Non-pigmented ciliary epithelial cell (primary cell): ENCODE measurements around the gene CYB561.

Source experiments
- DNase-seq: peaks from one replicate; pipeline ENCODE4 v3.0.0-alpha.2; 2010; ENCODE audit warnings: low read depth

The CYB561 gene

GRCh38 chr17:63412234-63412633 is 33.9 kb downstream of the CYB561 start:
- DNase-seq: no peak

- DNase-seq: no peak
Observed at GRCh38 chr17:63407741-63408330, 38.3 kb downstream of the CYB561 start.

GRCh38 chr17:63406689-63407330 is 39.3 kb downstream of the CYB561 start:
- DNase-seq: peak; percentile 78

- DNase-seq: peak; percentile 60
Observed at GRCh38 chr17:63405741-63406261, 40.3 kb downstream of the CYB561 start.

GRCh38 chr17:63405020-63405419 is 41.1 kb downstream of the CYB561 start:
- DNase-seq: no peak

- no peak for DNase-seq
Observed at GRCh38 chr17:63402431-63403212, 43.5 kb downstream of the CYB561 start.

- no peak for DNase-seq
Observed at GRCh38 chr17:63399856-63400255, 46.2 kb downstream of the CYB561 start.

GRCh38 chr17:63399316-63399715 is 46.8 kb downstream of the CYB561 start:
- no peak for DNase-seq

GRCh38 chr17:63398680-63399079 is 47.4 kb downstream of the CYB561 start:
- DNase-seq: no peak

GRCh38 chr17:63395075-63395805 is 50.9 kb downstream of the CYB561 start:
- no peak for DNase-seq

- DNase-seq: no peak
Observed at GRCh38 chr17:63390090-63390489, 56.0 kb downstream of the CYB561 start.

- DNase-seq: no peak
Observed at GRCh38 chr17:63387656-63388340, 58.3 kb downstream of the CYB561 start.

GRCh38 chr17:63382826-63383225 is 63.3 kb downstream of the CYB561 start:
- no peak for DNase-seq
